PC-3 (cell line): ENCODE measurements around the gene CDC42EP3. TPM values are rescaled to one million over a fixed set of nuclear protein-coding genes. Genes with fewer than 3 reads are reported as not detected.

Experiments used
- ATAC-seq: fragments of 200-7000 bp; cut with Tn5 transposase; 2 replicates; pipeline ENCODE4 v1.9.1; 2020; ENCODE audit warnings: mild to moderate bottlenecking, moderate library complexity
- BruUV-seq: library from RNA; stranded (reverse); fragments of 400-500 nt; replicated peaks from 2 replicates; lab custom pipeline; 2021; lab: Mats Ljungman, UMichigan
- CTCF ChIA-PET: fragments of 300-600 bp; sonication (Branson Sonifier 250); formaldehyde crosslinking; loops from one replicate; lab custom pipeline; 2022; ENCODE audit warnings: antibody characterized with exemption; lab: Charles Lee
- POLR2A ChIA-PET: fragments of 300-600 bp; sonication (Branson Sonifier 250); formaldehyde crosslinking; loops from one replicate; lab custom pipeline; 2022; ENCODE audit warnings: antibody characterized with exemption; ENCODE audit not compliant: unreplicated experiment; lab: Charles Lee
- DNase-seq: peaks from one replicate; pipeline ENCODE4 v3.0.0-alpha.2; 2015
- H2AFZ ChIP-seq: fragments of 300-600 bp; sonication (generic); 2 replicates; pipeline ENCODE4 v1.6.0; 2016; ENCODE audit warnings: antibody characterized with exemption, low read length
- H3F3A ChIP-seq: fragments of 300-600 bp; sonication (generic); one replicate; pipeline ENCODE4 v1.6.0; 2017; ENCODE audit warnings: antibody characterized with exemption, low read length, control low read depth, mild to moderate bottlenecking; ENCODE audit not compliant: unreplicated experiment
- H3K27ac ChIP-seq: fragments of 300-600 bp; sonication (generic); 2 replicates; pipeline ENCODE4 v1.5.1; 2016; ENCODE audit warnings: mild to moderate bottlenecking, low read length
- H3K27me3 ChIP-seq: fragments of 300-600 bp; sonication (generic); 2 replicates; pipeline ENCODE4 v1.6.1; 2016; ENCODE audit warnings: low read length, mixed read lengths
- H3K36me3 ChIP-seq: fragments of 300-600 bp; sonication (generic); 2 replicates; pipeline ENCODE4 v1.6.1; 2016; ENCODE audit warnings: low read depth, mixed run types, low read length, mixed read lengths
- H3K4me1 ChIP-seq: fragments of 300-600 bp; sonication (generic); 2 replicates; pipeline ENCODE4 v1.5.1; 2016; ENCODE audit warnings: low read length; ENCODE audit not compliant: insufficient read depth
- H3K4me2 ChIP-seq: fragments of 300-600 bp; sonication (generic); 2 replicates; pipeline ENCODE4 v1.6.0; 2016; ENCODE audit warnings: low read length
- H3K4me3 ChIP-seq: fragments of 300-600 bp; sonication (generic); 2 replicates; pipeline ENCODE4 v1.5.1; 2016; ENCODE audit warnings: mild to moderate bottlenecking, low read length, mixed read lengths
- H3K79me2 ChIP-seq: fragments of 300-600 bp; sonication (generic); 2 replicates; pipeline ENCODE4 v1.6.1; 2017; ENCODE audit warnings: low read length, mixed read lengths
- H3K9ac ChIP-seq: fragments of 300-600 bp; sonication (generic); 2 replicates; pipeline ENCODE4 v1.6.0; 2016; ENCODE audit warnings: mild to moderate bottlenecking, low read length
- H3K9me2 ChIP-seq: fragments of 300-600 bp; sonication (generic); replicated peaks from 2 replicates; pipeline ENCODE4 v1.6.1; 2016; ENCODE audit warnings: mixed run types, low read length, mixed read lengths
- H3K9me3 ChIP-seq: fragments of 300-600 bp; sonication (generic); 2 replicates; pipeline ENCODE4 v1.6.1; 2016; ENCODE audit warnings: low read length, mixed read lengths
- H4K20me1 ChIP-seq: fragments of 300-600 bp; sonication (generic); 2 replicates; pipeline ENCODE4 v1.6.1; 2016; ENCODE audit warnings: low read length, mixed read lengths
- EZH2 ChIP-seq: fragments of 300-600 bp; sonication (generic); IDR thresholded peaks from one replicate; pipeline ENCODE4 v1.6.1; 2017; ENCODE audit warnings: antibody characterized with exemption, mild to moderate bottlenecking, low read length; ENCODE audit not compliant: unreplicated experiment
- EZH2phosphoT487 ChIP-seq: fragments of 300-600 bp; sonication (generic); IDR thresholded peaks from 2 replicates; pipeline ENCODE4 v1.6.1; 2018; ENCODE audit warnings: mild to moderate bottlenecking, antibody characterized with exemption, low read length, borderline replicate concordance
- intact Hi-C: fragments of 100-400 bp; cut with micrococcal nuclease; formaldehyde crosslinking; loops from 2 replicates; pipeline ENCODE4 v1.9.0; 2023
- total RNA-seq: library from RNA; depleted of rRNA; stranded (reverse); fragments of >200 nt; gene quantifications from 2 replicates; pipeline ENCODE4 v1.2.3, GENCODE V29; 2014
- TF ChIP-seq, protein P1 (sequence below): fragments of 300-600 bp; sonication (generic); conservative IDR thresholded peaks from 2 replicates; pipeline ENCODE4 v1.5.1; 2017; ENCODE audit warnings: antibody characterized with exemption, low read depth, mild to moderate bottlenecking, low read length

Gene CDC42EP3
- total RNA-seq, 1 experiment from 2014 or later = 28.4 TPM

DNA sequence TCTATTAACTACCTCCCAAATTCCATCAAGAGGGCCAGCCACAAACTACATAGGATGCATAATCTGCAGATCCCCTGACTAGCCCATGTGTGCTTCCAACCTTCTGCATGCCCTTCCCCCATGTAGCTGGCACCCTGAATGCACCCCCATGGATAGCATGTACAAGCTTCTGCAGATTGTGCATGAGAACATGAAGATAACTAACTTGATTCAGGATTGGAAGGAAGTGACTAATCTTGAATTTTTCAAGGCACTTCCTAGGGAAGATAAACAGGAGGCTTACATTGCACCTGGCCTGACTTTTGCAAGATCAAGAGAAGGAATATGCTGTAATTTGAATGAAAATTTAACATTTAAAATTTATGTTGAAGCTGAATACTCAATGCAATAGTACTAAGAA is 66.7 kb downstream of the CDC42EP3 start:
- Histone ChIP-seq H3K9me3 (no peaks in the 10 kb centered on the region), H4K20me1 (no peaks in the 10 kb centered on the region), H2AFZ (no peak overlapping the region), H3K36me3 (no peaks in the 10 kb centered on the region), H3K79me2 (no peaks in the 10 kb centered on the region), H3K27ac (no peak overlapping the region), H3K4me2 (no peak overlapping the region), H3K4me1 (peaks cover 11% of the 10 kb centered on the region), H3K27me3 (no peaks in the 10 kb centered on the region), H3K9me2 (no peaks in the 10 kb centered on the region), H3F3A (no peaks in the 10 kb centered on the region), H3K4me3 (no peak overlapping the region), H3K9ac (no peak overlapping the region)
- TF ChIP-seq, protein P1, sequence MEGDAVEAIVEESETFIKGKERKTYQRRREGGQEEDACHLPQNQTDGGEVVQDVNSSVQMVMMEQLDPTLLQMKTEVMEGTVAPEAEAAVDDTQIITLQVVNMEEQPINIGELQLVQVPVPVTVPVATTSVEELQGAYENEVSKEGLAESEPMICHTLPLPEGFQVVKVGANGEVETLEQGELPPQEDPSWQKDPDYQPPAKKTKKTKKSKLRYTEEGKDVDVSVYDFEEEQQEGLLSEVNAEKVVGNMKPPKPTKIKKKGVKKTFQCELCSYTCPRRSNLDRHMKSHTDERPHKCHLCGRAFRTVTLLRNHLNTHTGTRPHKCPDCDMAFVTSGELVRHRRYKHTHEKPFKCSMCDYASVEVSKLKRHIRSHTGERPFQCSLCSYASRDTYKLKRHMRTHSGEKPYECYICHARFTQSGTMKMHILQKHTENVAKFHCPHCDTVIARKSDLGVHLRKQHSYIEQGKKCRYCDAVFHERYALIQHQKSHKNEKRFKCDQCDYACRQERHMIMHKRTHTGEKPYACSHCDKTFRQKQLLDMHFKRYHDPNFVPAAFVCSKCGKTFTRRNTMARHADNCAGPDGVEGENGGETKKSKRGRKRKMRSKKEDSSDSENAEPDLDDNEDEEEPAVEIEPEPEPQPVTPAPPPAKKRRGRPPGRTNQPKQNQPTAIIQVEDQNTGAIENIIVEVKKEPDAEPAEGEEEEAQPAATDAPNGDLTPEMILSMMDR = no peak
- TF ChIP-seq EZH2phosphoT487 (no peak), EZH2 (no peak)
- BruUV-seq = no TSS peak
- DNase-seq = peak; percentile 60
- peak; percentile 84 for ATAC-seq
- CTCF ChIA-PET = no interaction called here
- POLR2A ChIA-PET = no interaction called here
- intact Hi-C loops = no loop called here

DNA sequence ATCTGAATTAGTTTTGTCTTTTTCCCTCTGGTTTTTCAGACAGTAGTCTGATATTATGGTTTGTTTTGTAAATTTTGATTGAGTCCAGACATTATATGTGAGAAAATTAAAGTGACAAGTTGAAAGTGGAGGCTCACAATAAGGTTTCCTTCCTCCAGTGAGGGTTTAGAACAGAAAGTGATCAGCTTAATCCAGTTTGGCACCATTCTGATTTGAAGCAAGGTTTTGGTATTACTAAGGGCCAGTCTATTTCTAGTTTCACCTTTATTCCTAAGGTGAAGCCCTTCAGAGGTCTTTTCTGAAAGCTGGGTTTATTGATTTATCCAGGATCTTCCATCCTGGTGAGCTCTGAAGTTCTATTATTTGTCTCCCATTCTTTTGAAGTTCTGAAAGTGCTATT is 68.7 kb downstream of the CDC42EP3 start:
- Histone ChIP-seq H3K4me2 (no peak overlapping the region), H3K4me3 (no peak overlapping the region), H4K20me1 (no peaks in the 10 kb centered on the region), H3F3A (no peaks in the 10 kb centered on the region), H3K9ac (no peak overlapping the region), H2AFZ (no peak overlapping the region), H3K36me3 (no peaks in the 10 kb centered on the region), H3K27me3 (no peaks in the 10 kb centered on the region), H3K9me3 (no peaks in the 10 kb centered on the region), H3K9me2 (no peaks in the 10 kb centered on the region), H3K4me1 (peaks cover 11% of the 10 kb centered on the region), H3K27ac (no peak overlapping the region), H3K79me2 (no peaks in the 10 kb centered on the region)
- DNase-seq (no peak), ATAC-seq (no peak)
- TF ChIP-seq, protein P1 = no peak
- TF ChIP-seq EZH2 (no peak), EZH2phosphoT487 (no peak)
- BruUV-seq = no TSS peak
- intact Hi-C loops = no loop called here
- CTCF ChIA-PET = no interaction called here
- POLR2A ChIA-PET = no interaction called here

DNA sequence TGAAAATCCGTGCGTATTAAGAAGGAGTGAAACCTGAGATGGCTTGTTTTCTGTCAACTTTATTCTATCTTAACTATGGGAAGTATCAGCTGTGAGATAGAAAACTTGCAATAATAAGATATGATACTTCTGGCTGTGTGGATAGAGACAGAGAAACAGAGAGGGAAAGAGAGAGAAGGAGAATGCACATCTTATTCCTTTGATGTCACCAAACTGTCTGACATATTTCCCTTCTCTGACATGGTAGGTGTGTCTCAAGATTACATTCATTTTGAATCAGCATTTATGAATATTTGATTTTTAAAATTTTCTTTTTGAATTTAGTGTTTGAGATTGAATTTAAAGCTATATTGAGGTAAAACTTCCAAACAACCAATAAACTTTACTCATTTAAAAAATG is 69.4 kb downstream of the CDC42EP3 start:
- no peaks in the 10 kb centered on the region for H3K9me3 ChIP-seq
- H3K9me2 ChIP-seq = no peaks in the 10 kb centered on the region
- H3K27ac ChIP-seq = no peak overlapping the region
- H4K20me1 ChIP-seq = no peaks in the 10 kb centered on the region
- H3F3A ChIP-seq = no peaks in the 10 kb centered on the region
- H3K27me3 ChIP-seq = no peaks in the 10 kb centered on the region
- no peak overlapping the region for H2AFZ ChIP-seq
- ChIA-PET CTCF (no interaction called here), POLR2A (no interaction called here)
- no peak overlapping the region for H3K9ac ChIP-seq
- intact Hi-C loops = no loop called here
- no TSS peak for BruUV-seq
- H3K79me2 ChIP-seq = no peaks in the 10 kb centered on the region
- no peak overlapping the region for H3K4me3 ChIP-seq
- DNase-seq (no peak), ATAC-seq (no peak)
- no peaks in the 10 kb centered on the region for H3K36me3 ChIP-seq
- TF ChIP-seq, protein P1 = no peak
- no peak for TF ChIP-seq EZH2phosphoT487
- TF ChIP-seq EZH2 = no peak
- H3K4me1 ChIP-seq = peaks cover 11% of the 10 kb centered on the region
- H3K4me2 ChIP-seq = no peak overlapping the region
